CD4-positive, alpha-beta T cell treated with Interleukin-17A for 4 hours (primary cell): Measurements from ENCODE around the gene CEBPG.

Experiments
- DNase-seq: peaks from one replicate; pipeline ENCODE4 v3.0.0-alpha.2; 2020; ENCODE audit warnings: mixed read lengths

Gene CEBPG

DNA sequence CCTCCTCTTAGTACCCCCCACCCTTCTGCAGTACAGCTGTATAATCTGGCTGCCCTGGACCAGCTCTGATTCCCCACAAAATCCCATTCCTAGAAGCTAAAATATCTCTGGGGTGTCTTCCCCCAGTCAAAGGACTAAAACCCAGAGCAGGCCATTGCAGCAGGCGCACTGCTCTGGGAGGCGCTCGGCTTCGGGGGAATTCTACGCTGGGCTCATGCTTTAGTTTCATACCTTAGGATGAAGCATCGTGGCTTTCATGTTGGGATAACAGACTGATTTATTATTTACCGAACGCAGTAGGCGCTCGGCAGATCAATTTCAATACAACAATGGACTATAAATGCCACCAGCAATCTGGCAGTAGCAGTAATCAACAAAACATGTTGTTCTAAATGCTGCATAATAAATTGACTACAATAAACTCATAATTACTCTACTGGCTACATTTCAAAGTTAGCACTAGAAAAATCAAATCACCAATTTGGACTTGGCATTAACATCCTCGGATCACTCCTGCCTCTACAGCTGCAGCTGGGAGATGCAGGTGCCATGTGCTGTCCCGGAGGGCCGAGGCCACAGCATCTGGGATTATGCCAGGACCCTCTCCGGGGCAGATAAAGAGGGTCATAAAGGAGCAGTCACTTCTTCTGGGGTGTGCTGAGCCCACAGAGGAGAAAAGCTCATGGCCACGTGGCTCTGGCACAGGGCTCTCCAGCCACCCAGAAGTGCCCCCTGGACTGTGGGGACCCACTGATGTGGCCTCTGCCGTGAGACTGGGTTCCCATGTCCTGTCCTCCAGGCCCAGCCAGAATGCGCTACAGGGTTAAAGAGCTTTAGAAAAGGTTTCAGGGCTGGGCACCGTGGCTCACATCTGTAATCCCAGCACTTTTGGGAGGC is 35.3 kb downstream of the CEBPG start:
- no peak for DNase-seq

DNA sequence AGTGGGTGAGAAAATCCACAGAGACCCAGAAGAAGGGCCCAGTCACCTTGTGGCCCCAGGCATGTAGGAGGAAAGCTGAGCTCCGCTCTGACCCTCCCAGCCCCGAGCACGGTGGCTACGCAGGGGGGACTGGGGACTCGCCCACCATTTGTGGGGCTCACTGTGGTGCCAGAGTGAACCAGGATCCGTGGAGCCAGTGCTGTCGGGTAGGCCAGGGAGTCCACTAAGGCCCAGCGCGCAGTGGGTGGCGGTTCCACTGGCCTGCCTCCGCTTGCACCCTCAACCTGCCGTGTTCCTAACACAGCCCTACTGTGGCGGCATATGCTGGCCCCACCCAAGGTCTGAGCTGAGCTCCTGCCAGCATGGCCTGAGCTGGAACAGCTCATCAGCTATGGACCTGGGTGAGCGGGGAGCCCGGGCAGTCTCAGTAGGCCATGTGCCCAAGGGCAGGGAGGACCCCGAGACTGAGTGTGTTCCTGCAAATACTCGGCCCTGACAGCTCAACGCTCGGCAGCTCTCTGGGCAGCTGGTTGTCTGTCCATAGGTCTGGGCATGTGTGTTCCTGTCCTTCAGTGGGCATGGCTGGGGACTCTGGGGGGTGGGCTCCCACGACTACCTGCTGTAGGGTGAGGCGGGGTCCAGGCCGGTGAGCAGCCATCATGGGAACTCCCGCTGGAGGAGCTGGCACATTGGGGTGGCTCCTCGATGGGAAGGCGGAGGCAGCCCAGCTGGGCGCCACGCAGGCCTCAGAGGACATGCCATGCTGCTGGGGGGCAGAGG is 36.6 kb downstream of the CEBPG start:
- no peak for DNase-seq

DNA sequence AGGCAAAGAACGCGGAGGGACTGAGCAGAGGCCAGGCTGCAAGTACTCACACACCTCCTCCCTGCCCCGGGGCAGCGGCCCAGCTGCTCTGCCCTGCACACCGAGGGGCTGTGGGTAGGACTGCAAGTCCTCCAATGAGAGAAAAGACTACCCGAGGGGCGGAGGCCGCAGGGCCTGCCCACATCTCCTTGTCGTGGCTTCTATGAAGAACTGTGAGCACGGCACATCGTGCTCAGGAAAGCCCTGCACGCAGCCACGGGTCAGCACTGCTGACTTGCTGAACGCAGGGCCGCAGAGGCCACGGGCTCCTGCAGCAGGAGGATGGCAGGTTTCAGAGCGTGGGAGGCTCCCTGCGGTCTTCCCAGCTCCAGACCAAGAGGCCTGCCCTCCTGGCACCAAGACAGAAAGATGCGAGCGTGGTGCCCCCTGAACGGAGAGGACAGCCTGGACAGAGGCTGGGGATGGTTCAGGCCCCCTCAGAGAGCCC is 37.4 kb downstream of the CEBPG start:
- DNase-seq: no peak

DNA sequence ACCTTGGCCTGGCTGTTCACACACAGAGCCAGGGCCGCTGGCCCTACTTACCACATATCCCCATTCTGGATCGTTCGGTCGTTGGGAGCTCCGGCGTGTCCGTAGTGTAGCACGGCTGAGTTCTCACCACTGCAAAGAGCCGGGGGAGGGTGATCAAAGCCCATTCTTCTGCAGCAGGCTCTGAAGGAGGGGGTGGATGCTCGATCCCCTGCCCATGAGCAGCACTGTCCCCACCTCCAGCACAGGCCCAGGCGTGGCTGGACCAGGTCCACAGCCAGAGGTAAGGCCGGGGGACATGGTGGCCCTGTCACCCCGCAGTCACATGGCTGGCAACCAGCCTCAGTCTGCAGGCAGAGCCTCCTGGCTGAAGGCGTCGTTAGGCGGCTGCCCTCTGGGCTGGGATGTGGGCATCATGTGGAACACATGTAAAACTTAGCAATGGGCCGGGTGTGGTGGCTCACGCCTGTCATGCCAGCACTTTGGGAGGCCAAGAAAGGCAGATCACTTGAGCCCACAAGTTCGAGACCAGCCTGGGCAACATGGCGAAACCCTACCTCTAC is 38.2 kb downstream of the CEBPG start:
- DNase-seq: no peak

DNA sequence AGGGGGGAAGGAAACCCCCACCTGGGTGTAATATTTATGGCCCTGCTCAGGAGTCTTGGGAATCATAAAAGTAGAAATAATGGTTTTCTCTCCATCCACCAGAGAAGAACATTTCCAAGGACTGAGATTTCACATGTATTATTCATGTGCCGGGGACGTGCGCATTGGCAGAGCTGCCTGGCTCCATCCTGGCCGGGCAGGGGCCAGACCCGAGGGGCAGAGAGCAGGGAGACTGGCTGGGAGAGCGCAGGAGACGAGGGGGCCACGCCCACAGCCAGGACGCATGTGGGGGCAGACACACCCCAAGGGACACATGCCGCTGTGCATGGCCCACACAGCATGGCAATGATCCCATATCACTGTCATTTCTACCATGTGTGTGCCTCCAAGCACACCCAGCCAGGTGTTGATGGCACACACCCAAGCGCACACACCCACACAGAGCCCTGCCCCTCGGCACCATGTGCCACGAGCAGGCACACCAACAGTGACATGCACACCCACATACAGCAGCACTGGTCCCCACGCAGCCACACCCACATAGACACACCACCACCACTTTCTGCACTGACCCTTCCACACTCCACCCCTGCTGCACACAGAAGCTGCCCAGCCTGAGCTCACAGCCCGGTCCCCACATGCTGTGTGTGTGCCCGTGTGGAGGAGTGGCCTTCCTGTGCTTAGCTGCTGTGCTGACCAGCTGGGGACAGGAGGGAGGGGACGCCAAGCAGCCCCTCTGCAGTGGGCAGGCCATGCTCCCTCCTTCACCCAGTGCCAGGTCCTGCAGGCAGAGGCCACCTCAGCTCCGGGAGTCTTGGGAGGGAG is 39.3 kb downstream of the CEBPG start:
- no peak for DNase-seq

DNA sequence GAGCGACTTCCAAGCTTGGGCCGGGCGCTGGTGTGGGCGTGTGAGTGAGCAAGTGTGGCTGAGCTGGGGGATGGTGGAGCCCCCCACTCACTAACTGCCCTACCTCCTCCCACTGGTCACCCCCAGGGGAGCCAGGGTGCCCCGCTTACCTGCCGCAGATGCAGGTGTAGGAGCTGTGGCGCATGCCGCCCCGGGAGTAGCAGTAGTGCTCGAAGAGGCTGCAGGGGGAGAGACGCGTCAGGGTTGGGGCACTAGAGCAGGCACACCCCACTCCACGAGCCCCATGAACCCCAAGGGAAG is 39.9 kb downstream of the CEBPG start:
- no peak for DNase-seq

DNA sequence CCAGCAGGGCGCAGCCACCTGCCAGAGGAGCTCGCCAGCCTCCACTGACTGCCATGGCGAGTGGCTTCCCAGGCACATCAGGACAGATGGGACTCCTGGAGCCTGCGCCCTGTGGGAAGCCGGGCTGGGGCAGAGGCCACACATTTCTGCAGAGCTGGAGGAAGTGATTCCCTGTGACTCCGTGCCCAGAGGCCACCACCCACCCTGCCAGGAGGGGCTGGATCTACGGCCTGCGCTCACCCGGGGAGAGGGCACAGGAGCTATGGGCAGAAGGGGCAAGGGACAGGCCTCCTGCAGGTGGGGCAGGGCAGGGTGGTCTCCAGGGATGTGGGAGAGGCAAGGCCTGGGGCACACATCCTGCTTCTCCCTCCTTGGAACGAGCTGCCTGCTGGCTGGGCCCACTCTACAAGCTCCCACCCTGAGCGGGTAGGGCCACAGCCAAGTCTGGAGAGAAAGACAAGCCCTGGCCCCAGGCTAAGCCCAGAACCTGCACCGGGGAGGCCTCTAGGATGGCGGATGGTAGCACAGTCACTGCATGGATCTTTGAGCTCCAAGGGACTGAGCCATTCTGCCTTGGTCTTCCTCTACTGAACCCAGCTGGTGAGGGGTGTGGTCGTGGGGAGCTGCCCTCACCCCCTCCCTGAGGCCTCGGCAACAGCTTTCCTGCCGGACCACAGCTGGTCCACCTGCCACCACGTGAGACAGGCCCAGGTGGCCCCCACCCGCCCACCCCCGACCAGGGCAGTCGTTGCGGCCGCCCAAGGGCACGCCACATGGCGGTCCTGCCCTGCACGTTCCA is 40.6 kb downstream of the CEBPG start:
- no peak for DNase-seq

DNA sequence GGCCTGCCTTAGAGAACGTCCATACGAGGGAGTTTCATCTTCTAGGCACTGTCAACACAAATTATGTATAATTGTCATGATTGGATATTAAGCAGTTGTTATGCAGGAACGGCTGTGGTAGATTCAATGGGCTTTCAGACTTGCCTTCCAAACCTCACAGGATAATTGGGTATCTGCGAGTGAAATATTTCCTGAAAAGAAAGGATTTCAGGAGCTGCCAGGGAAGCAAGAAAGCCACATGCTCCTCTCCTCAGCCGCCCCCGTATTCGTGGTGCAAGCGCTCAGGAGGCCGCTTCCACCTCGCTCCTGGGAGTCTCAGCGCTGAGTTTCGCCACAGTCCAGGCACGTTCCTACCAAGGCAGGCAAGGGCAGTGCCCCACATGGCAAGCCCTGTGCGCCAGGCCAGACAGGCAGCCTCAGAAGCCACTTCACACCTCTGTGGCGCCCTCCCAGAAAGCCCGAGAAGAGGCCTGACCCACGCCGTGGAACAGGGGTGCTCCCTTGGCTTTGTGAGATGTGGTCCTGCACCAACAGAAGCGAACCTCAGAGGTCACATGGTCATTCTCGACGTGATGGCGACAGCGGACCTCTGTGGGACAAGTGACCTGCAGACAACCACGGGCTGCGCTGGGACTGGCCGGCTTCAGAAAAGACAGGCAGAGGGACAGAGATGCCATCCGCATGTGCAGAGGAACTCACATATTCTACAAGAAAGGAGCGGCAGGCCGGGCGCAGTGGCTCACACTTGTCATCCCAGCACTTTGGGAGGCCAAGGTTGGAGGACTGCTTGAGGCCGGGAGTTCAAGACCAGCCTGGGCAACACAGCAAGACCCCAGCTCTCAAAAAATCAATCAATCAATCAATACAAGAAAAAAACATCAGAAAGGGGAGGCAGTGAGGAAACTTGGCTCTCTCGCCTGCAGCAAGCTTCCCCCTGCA is 41.4 kb downstream of the CEBPG start:
- no peak for DNase-seq

DNA sequence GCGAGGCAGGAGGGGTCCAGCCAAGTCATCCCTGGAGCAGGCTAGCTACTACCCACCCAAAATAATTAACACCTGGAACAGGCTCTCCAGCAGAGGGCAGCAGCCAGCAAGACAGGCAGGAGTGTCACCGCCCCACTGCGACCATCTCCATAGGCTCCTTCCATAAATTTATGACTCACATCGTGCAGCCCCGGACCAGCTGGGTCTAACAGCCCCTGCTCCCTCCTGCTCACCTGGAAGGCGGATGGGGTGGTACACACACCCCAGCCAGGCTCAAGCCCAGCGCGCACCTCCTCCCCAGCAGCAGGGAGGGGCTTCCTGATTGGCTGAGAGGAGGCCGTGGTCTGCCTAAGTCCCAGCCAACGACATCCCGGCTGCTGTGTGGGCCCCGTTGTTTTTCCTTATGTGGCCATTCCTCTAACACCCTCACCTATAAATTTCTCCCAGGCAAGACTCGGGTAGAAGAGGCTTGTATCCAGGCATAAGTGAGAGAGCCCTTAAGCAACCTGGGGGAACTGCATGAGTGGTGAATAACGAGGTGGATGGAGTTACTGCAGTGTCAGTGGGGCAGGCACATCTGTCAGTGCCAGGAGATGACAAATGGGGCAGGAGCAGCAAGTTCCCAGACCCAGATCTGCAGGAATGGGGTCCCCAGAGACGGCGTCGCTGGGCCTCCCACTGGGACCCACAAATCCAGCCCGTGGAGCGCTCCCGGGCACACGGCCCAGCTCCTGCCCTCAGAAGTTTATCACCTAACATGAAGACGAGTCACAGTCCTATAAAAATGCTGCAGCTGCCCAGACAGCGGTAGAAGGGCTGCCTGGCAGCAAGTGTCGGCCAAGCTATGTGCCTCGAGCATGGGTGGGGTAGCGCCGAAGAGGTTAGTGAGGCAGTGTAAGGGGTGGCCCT is 43.1 kb downstream of the CEBPG start:
- DNase-seq: peak; percentile 81

DNA sequence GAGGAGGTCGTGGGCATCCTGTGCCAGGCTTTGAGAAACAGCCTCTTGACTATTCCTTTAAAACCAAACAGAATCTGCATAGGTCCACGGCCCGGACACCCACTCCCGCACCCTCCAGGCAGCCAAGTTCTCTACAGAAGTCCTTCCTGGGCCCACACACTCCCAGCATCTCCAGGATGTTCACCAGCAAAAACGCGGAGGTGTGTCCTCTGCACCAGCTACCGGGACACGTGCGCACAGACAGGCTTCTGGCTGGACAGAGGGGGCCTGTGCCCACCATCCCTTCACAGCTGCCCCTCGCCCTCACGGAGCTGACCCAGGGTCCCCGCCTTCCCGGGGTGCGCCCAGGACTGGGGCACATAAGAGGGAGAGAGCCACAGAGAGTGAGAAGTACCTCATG is 44.2 kb downstream of the CEBPG start:
- DNase-seq: no peak

DNA sequence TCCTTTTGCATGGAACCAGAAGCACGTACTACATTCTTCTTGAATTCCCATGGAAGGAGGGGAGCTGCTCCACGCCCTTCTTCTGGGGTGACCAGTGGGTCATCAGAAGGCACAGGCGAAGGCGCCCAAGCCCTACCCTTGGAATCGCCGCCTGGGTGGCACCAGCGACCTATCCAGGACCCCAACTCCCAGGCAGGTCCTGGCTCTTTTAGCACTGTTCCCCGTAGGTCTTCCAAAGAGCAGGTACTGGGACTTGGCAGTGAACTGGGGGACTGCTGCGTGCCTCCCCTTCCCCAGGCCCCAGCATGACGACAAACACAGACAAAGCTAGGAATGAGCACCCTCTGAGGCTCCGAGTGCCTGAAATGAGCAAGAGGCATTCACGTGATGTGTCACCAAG is 45.0 kb downstream of the CEBPG start:
- DNase-seq: no peak

DNA sequence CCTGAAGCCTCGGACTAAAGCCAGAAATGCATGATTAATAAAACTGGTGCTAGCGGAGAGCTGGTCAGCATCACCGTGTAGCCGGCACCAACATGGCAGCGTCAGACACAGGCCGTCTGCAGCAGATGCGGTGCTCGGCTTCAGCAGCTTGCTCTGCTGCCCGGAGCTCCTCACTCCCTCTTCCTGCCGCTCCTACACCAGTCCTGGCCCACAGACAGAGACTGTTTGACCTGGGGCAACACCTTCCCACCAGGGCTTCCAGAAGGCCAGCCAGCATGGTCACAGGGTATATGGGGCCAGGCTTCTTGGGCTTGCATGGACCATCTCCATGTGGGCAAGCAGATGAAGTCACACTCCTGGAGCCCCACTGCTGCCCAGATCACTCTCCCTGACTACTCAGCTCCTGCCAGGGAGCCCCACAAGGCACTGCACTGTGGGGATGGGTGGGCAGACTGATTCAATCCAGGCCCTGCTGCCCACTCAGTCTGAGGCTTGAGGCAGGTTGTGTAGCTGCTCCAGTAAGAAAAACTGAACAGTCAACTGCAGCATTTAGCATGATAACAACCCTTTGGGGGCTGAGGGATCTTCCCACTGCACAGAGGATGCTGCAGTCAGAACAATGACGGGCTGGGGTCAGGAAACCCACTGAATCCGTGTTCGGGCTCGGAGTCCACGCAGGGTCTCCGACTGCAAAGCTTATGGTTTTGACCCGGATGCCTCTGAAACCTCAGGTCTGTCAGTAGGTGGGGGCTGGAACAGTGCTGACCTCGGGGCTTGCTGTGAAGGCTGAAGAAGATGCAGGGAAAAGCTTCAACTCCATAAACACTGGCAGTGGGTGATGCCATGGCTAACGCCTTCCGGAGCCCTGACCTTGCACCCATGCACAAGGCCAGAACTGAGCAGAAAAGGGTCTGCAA is 45.6 kb downstream of the CEBPG start:
- no peak for DNase-seq

DNA sequence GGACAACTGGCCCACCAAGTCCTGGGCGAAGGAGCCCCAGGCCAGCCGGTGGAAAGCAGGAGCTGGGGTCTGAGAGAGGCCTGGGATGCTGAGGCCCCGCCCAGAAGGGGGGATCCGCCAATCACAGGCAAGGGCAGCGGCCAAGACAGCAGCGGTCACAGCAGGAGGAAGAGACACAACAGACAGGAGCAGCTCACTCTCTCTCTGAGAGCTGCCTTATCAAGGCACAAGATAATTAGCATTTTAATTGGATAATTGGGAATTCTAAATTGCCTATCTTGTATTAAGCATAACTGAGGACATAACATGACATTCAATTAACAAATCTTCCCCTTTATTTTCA is 46.2 kb downstream of the CEBPG start:
- DNase-seq: no peak

DNA sequence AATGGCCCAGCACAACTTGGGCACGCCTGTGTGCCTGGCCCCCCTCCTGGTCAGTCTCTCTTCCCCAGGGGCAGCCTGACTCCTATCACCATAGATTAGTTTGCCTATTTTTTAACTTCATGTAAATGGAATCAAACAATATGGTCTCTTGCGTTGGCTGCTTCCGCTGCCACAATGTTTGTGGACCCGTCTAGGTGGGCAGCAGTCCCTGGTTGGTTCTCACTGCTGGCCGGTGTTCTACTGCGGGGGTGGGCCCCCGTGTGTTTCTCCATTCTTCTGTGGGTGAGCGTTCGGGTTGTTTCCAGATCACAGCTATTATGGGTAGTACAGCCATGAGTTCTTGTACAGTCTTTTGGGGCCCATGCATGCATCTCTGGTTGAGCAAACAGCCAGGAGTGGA is 47.3 kb downstream of the CEBPG start:
- no peak for DNase-seq

DNA sequence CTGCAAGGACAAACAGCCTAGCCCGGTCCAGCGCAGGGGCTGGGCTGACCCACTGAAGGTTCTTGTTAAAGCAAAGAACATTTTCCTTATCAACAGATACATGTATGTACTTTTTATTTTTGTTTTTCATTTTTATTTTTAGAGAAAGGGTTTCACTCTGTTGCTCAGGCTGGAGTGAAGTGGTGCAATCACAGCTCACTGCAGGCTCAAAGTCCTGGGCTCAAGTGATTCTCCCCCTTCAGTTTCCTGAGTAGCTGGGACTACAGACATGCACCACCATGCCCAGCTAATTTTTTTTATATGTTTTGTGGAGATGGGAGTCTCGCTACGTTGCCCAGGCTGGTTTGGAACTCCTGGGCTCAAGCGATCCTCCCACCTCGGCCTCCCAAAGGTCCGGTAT is 47.9 kb downstream of the CEBPG start:
- DNase-seq: no peak

DNA sequence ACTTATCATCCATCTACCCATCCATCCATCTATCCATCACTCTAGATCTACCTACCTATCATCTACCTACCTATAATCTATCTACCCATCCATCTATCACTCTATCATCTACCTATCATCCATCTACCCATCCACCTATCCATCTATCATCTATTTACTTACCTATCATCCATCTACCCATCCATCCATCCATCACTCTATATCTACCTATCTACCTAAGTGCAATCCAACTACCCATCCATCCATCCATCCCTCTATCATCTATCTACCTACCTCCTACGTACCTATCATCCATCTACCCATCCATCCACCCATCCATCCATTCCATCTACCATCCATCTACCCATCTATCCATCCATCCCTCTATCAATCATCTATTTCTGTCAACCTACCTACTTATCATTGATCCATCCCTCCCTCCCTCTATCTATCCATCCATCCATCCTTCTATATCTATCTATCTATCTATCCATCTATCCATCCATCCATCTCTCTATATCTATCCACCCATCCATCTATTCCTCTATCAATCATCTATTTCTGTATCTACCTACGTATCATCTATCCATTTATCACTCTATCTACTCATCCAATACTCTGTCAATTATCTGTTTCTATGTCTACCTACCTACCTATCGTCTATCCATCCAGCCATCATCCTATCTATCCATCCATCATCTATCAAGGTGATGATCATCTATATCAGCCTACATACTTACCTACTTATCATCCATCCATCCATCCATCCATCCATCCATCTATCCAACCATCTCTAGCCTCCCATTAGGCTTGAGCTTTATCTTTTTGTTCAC is 49.1 kb downstream of the CEBPG start:
- no peak for DNase-seq

DNA sequence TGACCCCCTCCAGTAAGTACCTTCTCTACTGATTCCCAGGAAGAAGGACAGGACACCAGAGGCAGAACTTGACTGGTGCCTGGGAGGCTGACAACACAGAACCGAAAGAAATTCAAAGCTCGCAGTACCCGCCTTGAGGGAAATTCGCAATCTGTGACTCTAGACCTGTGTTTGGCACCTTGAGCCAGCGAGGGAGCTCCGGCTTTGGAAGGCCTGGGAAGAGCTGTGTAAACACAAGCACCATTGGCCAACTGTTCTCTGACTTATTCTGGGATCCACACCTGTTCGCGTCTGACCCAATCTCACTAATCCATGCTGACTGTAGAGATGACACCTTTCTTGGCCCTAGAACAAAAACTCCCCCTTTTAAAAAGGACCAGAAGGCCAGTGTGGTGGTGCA is 50.7 kb downstream of the CEBPG start:
- no peak for DNase-seq
